GM18519 (cell line): ENCODE measurements around the gene SERPINB8.

ENCODE experiments used
- ATAC-seq: cut with Tn5 transposase; IDR thresholded peaks from one replicate; pipeline ENCODE4 v1.9.1; 2021; ENCODE audit warnings: mild to moderate bottlenecking, moderate library complexity; ENCODE audit not compliant: unreplicated experiment, low FRiP score

The SERPINB8 gene

GRCh38 chr18:64011513-64011912 lies 41.6 kb downstream of the SERPINB8 start:
- no peak for ATAC-seq

GRCh38 chr18:64017870-64018269 lies 48.0 kb downstream of the SERPINB8 start:
- peak; percentile 61 for ATAC-seq

GRCh38 chr18:64019922-64020756 lies 50.3 kb downstream of the SERPINB8 start:
- ATAC-seq, result no peak

- ATAC-seq, result no peak
Measured at GRCh38 chr18:64026350-64026749, 56.5 kb downstream of the SERPINB8 start.

- ATAC-seq, result peak; percentile 80
Measured at GRCh38 chr18:64027931-64028695, 58.2 kb downstream of the SERPINB8 start.

GRCh38 chr18:64029096-64029495 lies 59.2 kb downstream of the SERPINB8 start:
- no peak for ATAC-seq

- ATAC-seq, result no peak
Measured at GRCh38 chr18:64031411-64031810, 61.5 kb downstream of the SERPINB8 start.

- no peak for ATAC-seq
Measured at GRCh38 chr18:64032312-64032711, 62.4 kb downstream of the SERPINB8 start.

GRCh38 chr18:64037812-64038414 lies 68.0 kb downstream of the SERPINB8 start:
- peak; percentile 66 for ATAC-seq
